ENCODE results near the gene CRACR2A.

The CRACR2A gene

GRCh38 chr12:3752741-3753486, at the start of gene CRACR2A:
CRACR2A (minus strand) TSS chr12:3753109; CDS start chr12:3696999, 56,110 bp downstream.
- peak; percentile 59 for TF ChIP-seq CTCF (IDR thresholded peaks at IDR 0.05; ENCODE audit: low read depth, low read length, missing control alignments)
- DNase-seq (ENCODE audit: extremely low read depth, low read depth) = no peak
- H3K4me3 ChIP-seq (replicated peaks; ENCODE audit: low read depth, low read length) = peak within 1 kb of the TSS; percentile 55

GRCh38 chr12:3797531-3798048, 44.7 kb upstream of the CRACR2A start:
- H3K4me3 ChIP-seq (replicated peaks; ENCODE audit: low read depth, low read length) = no peak overlapping the region
- no peak for DNase-seq (ENCODE audit: extremely low read depth, low read depth)
- TF ChIP-seq CTCF (IDR thresholded peaks at IDR 0.05; ENCODE audit: low read depth, low read length, missing control alignments) = no peak

GRCh38 chr12:3795492-3796133, 42.7 kb upstream of the CRACR2A start:
- no peak overlapping the region for H3K4me3 ChIP-seq (replicated peaks; ENCODE audit: low read depth, low read length)
- no peak for TF ChIP-seq CTCF (IDR thresholded peaks at IDR 0.05; ENCODE audit: low read depth, low read length, missing control alignments)
- DNase-seq (ENCODE audit: extremely low read depth, low read depth) = no peak

GRCh38 chr12:3795066-3795465, 42.2 kb upstream of the CRACR2A start:
- TF ChIP-seq CTCF (IDR thresholded peaks at IDR 0.05; ENCODE audit: low read depth, low read length, missing control alignments) = no peak
- DNase-seq (ENCODE audit: extremely low read depth, low read depth) = no peak
- H3K4me3 ChIP-seq (replicated peaks; ENCODE audit: low read depth, low read length) = no peak overlapping the region

GRCh38 chr12:3792623-3793288, 39.8 kb upstream of the CRACR2A start:
- no peak for TF ChIP-seq CTCF (IDR thresholded peaks at IDR 0.05; ENCODE audit: low read depth, low read length, missing control alignments)
- no peak for DNase-seq (ENCODE audit: extremely low read depth, low read depth)
- H3K4me3 ChIP-seq (replicated peaks; ENCODE audit: low read depth, low read length) = no peak overlapping the region

- TF ChIP-seq CTCF (IDR thresholded peaks at IDR 0.05; ENCODE audit: low read depth, low read length, missing control alignments) = no peak
- no peak overlapping the region for H3K4me3 ChIP-seq (replicated peaks; ENCODE audit: low read depth, low read length)
- DNase-seq (ENCODE audit: extremely low read depth, low read depth) = no peak
Observed at GRCh38 chr12:3791256-3791874, 38.5 kb upstream of the CRACR2A start.
